Fibroblast of lung (primary cell): ENCODE measurements around the gene SCGB1D1.

Experiments used
- CTCF ChIP-seq, 2 donors: IDR thresholded peaks in 1 of 2; conservative IDR thresholded peaks in 1 of 2; 1 replicate in 1 of 2; 2 replicates in 1 of 2; pipeline ENCODE4 v1.5.1; 2011 to 2012; ENCODE audit warnings: low read length in 2 of 2, control low read depth in 1 of 2, inconsistent platforms in 1 of 2, low read depth in 1 of 2, mild to moderate bottlenecking in 1 of 2
- EZH2 ChIP-seq: IDR thresholded peaks from 2 replicates; pipeline ENCODE4 v1.5.1; 2012; ENCODE audit warnings: low read length, control low read depth, mild to moderate bottlenecking; ENCODE audit errors: missing control alignments

DNA sequence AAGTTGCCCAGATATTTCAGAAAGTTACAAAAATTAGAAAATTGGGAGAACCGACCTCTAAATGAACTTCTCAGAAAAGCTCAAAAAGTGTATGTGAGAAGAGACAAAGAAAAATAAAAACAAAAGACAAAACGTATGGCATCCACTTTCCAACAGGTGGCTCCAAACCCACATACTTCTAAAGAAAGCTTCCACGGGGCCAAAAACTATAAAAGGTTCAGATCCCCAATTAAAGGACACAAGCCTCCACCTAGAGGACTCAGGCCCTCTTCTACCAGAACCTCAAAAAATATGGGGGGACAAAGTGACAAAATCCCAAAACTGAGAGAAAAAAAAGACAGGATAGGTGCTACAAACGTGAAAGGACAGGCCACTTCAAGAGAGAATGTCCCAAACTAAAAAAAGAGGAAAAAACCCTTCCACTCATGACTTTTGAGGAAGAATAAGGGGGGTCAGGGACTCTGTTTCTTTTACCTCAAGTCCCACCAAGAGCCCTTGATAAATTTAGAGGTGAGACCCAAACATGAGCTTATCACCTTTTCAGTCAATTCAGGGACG, 27.3 kb downstream of the SCGB1D1 start:
- TF ChIP-seq CTCF (conservative IDR thresholded peaks at IDR 0.05 in 1 of 2, IDR thresholded peaks at IDR 0.05 in 1 of 2; ENCODE audit: low read depth in 1 of 2, low read length in 2 of 2) (peak in 1 of 2 donors; percentile 52), EZH2 (no peak)
